ENCODE data around the gene MINDY4. TPM values are rescaled to one million over a fixed set of nuclear protein-coding genes. Genes with fewer than 3 reads are reported as not detected.

The MINDY4 gene
- total and polyA plus RNA-seq, 2 of the 4 experiments (the other 2 are of a cell fraction): 1.8 to 3.6 TPM

DNA sequence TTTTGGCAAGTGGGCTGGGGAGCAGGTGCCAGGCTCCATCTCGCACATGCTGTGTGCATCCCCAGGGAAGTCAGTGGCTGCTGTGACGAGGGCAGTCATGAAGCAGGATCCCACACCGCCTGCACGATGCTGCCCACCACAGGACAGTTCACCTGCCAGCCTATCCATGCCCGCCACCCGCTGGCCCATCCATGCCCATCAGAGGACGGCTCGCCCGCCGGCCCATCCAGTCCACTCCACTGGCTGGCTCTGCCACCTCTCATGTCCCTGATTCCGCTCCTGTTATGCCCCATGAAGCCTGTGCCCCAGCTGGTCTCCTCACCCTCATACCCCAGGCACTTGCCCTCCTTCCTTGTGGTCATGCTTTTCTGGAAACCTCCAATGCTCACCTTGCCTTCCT lies 37.5 kb upstream of the MINDY4 start:
- H3K36me3 ChIP-seq (ENCODE audit: control insufficient read depth, insufficient read depth, low read length): no peaks in the 10 kb centered on the region
- no peaks in the 10 kb centered on the region for H3K9me1 ChIP-seq (ENCODE audit: insufficient read depth, low read length)
- no peak for ATAC-seq (ENCODE audit: low read depth)
- H3K9me3 ChIP-seq (ENCODE audit: control insufficient read depth, insufficient read depth, low read length): no peaks in the 10 kb centered on the region; the same call in 1 of the 2 replicates
- ChIA-PET POLR2A (ENCODE audit: unreplicated experiment) (no interaction called here), CTCF (no interaction called here)
- H3K56ac ChIP-seq (ENCODE audit: extremely low read depth, insufficient read depth, low read length): no peak overlapping the region
- DNase-seq: no peak
- H2BK20ac ChIP-seq (ENCODE audit: low read depth, low read length): no peak overlapping the region
- peaks cover 49% of the 10 kb centered on the region for H3K27me3 ChIP-seq (ENCODE audit: control insufficient read depth, insufficient read depth, low read length)
- no peak overlapping the region for H2BK5ac ChIP-seq (ENCODE audit: low read depth, low read length, poor library complexity, severe bottlenecking)
- intact Hi-C loops (cut with micrococcal nuclease) (no loop called here), dilution Hi-C loops (cut with HindIII; ENCODE audit: low sequenced_read_pairs, unreplicated experiment) (no loop called here), in situ Hi-C loops (cut with MboI; ENCODE audit: low sequenced_read_pairs) (no loop called here)
- H3K79me1 ChIP-seq (ENCODE audit: low read depth in 1 of 2, low read length in 2 of 2): no peaks in the 10 kb centered on the region
- no peak overlapping the region for H4K8ac ChIP-seq (ENCODE audit: low read depth in 2 of 2, low read length in 2 of 2)
- 50% methylated on average over 4 of the region's 11 CpGs; no CpG with 5 or more reads in 1 of the 2 experiments for WGBS, 2 experiments (ENCODE audit: extremely low coverage in 2 of 2, insufficient read length in 1 of 2)
- H2AFZ ChIP-seq (replicated peaks; ENCODE audit: low read length, poor library complexity): no peak overlapping the region
- H2AK5ac ChIP-seq (ENCODE audit: low read depth, low read length): no peak overlapping the region
- no peaks in the 10 kb centered on the region for H4K20me1 ChIP-seq (ENCODE audit: insufficient read depth, low read length)
- no peak overlapping the region for H3K27ac ChIP-seq (ENCODE audit: insufficient read depth, low read length)
- TF ChIP-seq MAZ (IDR thresholded peaks at IDR 0.05; ENCODE audit: borderline replicate concordance, low read depth, low read length): no peak
- no peak for TF ChIP-seq RAD21 (IDR thresholded peaks at IDR 0.05; ENCODE audit: low read length)
- TF ChIP-seq, protein P1, sequence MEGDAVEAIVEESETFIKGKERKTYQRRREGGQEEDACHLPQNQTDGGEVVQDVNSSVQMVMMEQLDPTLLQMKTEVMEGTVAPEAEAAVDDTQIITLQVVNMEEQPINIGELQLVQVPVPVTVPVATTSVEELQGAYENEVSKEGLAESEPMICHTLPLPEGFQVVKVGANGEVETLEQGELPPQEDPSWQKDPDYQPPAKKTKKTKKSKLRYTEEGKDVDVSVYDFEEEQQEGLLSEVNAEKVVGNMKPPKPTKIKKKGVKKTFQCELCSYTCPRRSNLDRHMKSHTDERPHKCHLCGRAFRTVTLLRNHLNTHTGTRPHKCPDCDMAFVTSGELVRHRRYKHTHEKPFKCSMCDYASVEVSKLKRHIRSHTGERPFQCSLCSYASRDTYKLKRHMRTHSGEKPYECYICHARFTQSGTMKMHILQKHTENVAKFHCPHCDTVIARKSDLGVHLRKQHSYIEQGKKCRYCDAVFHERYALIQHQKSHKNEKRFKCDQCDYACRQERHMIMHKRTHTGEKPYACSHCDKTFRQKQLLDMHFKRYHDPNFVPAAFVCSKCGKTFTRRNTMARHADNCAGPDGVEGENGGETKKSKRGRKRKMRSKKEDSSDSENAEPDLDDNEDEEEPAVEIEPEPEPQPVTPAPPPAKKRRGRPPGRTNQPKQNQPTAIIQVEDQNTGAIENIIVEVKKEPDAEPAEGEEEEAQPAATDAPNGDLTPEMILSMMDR (conservative IDR thresholded peaks at IDR 0.05; ENCODE audit: low read depth, low read length): no peak
- TF ChIP-seq MXI1 (IDR thresholded peaks at IDR 0.05; ENCODE audit: borderline replicate concordance, low read depth, low read length): no peak
- TF ChIP-seq, protein P2, sequence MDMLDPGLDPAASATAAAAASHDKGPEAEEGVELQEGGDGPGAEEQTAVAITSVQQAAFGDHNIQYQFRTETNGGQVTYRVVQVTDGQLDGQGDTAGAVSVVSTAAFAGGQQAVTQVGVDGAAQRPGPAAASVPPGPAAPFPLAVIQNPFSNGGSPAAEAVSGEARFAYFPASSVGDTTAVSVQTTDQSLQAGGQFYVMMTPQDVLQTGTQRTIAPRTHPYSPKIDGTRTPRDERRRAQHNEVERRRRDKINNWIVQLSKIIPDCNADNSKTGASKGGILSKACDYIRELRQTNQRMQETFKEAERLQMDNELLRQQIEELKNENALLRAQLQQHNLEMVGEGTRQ (IDR thresholded peaks at IDR 0.05; ENCODE audit: low read depth, low read length): no peak
- no peak for TF ChIP-seq FOS (IDR thresholded peaks at IDR 0.05; ENCODE audit: low read depth, low read length)
- no peak for TF ChIP-seq BHLHE40 (IDR thresholded peaks at IDR 0.05; ENCODE audit: low read depth, low read length)
- TF ChIP-seq RFX5 (IDR thresholded peaks at IDR 0.05; ENCODE audit: low read depth, low read length): no peak
- TF ChIP-seq, protein P3, sequence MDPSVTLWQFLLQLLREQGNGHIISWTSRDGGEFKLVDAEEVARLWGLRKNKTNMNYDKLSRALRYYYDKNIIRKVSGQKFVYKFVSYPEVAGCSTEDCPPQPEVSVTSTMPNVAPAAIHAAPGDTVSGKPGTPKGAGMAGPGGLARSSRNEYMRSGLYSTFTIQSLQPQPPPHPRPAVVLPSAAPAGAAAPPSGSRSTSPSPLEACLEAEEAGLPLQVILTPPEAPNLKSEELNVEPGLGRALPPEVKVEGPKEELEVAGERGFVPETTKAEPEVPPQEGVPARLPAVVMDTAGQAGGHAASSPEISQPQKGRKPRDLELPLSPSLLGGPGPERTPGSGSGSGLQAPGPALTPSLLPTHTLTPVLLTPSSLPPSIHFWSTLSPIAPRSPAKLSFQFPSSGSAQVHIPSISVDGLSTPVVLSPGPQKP (IDR thresholded peaks at IDR 0.05; ENCODE audit: borderline replicate concordance, low read depth, low read length): no peak
- TF ChIP-seq MAFK (IDR thresholded peaks at IDR 0.05; ENCODE audit: low read depth, low read length): no peak
- TF ChIP-seq CEBPB (IDR thresholded peaks at IDR 0.05; ENCODE audit: low read depth, low read length): no peak
- no peak for TF ChIP-seq CHD1 (IDR thresholded peaks at IDR 0.05; ENCODE audit: low read depth, low read length)
- TF ChIP-seq NFE2L2 (IDR thresholded peaks at IDR 0.05; ENCODE audit: low read depth, low read length): no peak
- no peak overlapping the region for H4K91ac ChIP-seq (ENCODE audit: insufficient read depth, low read depth, low read length)
- no peak overlapping the region for H3K4me2 ChIP-seq (ENCODE audit: low read depth, low read length)
- H3K4me1 ChIP-seq (ENCODE audit: control insufficient read depth, insufficient read depth, low read length): no peaks in the 10 kb centered on the region
- H3K23ac ChIP-seq (ENCODE audit: low read depth, low read length): no peak overlapping the region
- H2AK9ac ChIP-seq (replicated peaks; ENCODE audit: low read depth, low read length, poor library complexity): no peak overlapping the region
- no peak overlapping the region for H3K9ac ChIP-seq (ENCODE audit: low read depth, low read length)
- no TSS peak for BruUV-seq (replicated peaks)
- no peak overlapping the region for H3K14ac ChIP-seq (replicated peaks; ENCODE audit: low read depth, low read length)
- no peak overlapping the region for H3K18ac ChIP-seq (ENCODE audit: low read depth, low read length)
- no peak overlapping the region for H2BK120ac ChIP-seq (ENCODE audit: low read depth, low read length)
- H2BK15ac ChIP-seq (ENCODE audit: low read depth, low read length): no peak overlapping the region
- H3K4me3 ChIP-seq (ENCODE audit: insufficient read depth, low read depth, low read length): no peak overlapping the region
- no peak overlapping the region for H3K4ac ChIP-seq (ENCODE audit: low read depth, low read length)
- no peak overlapping the region for H4K5ac ChIP-seq (ENCODE audit: low read depth, low read length)

Data from IMR-90 (cell line).